H1 (cell line): ENCODE measurements around the gene PSME3. TPM values are rescaled to one million over a fixed set of nuclear protein-coding genes. Genes with fewer than 3 reads are reported as not detected.

Experiments used
- BACH1 ChIP-seq: IDR thresholded peaks from 2 replicates; pipeline ENCODE4 v1.6.1; 2012; ENCODE audit warnings: low read length, improper control_type of control experiment
- GABPA ChIP-seq: IDR thresholded peaks from 2 replicates; pipeline ENCODE4 v1.6.1; 2011; ENCODE audit warnings: mild to moderate bottlenecking, low read length, moderate library complexity, borderline replicate concordance; ENCODE audit not compliant: insufficient read depth
- SIN3A ChIP-seq, 2 experiments: IDR thresholded peaks in 1 of 2; conservative IDR thresholded peaks in 1 of 2; 2 replicates each; pipeline ENCODE4 v1.6.1; 2011 to 2012; ENCODE audit warnings: low read length in 2 of 2, improper control_type of control experiment in 1 of 2, low read depth in 1 of 2, mild to moderate bottlenecking in 1 of 2
- ZNF274 ChIP-seq: IDR thresholded peaks from 2 replicates; pipeline ENCODE4 v1.7.0; 2012; ENCODE audit warnings: low read length, borderline replicate concordance; ENCODE audit errors: extremely low read depth
- polyA plus RNA-seq, 7 experiments: library from polyadenylated mRNA; depleted of rRNA in 3 of 7; stranded (reverse) in 5 of 7; unstranded in 2 of 7; fragments of >200 nt in 5 of 7; fragments of 200-250 nt in 2 of 7; gene quantifications; 1 replicate in 5 of 7; 2 replicates in 1 of 7; 4 replicates in 1 of 7; pipeline versions ENCODE4 v1.2.1 to v1.2.3, GENCODE V29; 2011 to 2013; ENCODE audit warnings: missing spikeins in 2 of 7, mixed read lengths in 2 of 7
- total RNA-seq: library from RNA; stranded (reverse); fragmentation: NEBNext Ultra II Directional; extraction: Animal tissue kit (Norgen Biotek cat#: 25700); gene quantifications from 2 replicates; pipeline ENCODE4 v1.2.1, GENCODE V29; 2021
- TF ChIP-seq, protein P1 (sequence below): IDR thresholded peaks from 2 replicates; pipeline ENCODE4 v1.6.1; 2012; ENCODE audit warnings: low read length, inconsistent platforms

PSME3 gene
- total and polyA plus RNA-seq, 2 of the 8 experiments (the other 6 are each of a cell fraction or from before 2014, with no cell fraction given) = 149 to 224 TPM

DNA sequence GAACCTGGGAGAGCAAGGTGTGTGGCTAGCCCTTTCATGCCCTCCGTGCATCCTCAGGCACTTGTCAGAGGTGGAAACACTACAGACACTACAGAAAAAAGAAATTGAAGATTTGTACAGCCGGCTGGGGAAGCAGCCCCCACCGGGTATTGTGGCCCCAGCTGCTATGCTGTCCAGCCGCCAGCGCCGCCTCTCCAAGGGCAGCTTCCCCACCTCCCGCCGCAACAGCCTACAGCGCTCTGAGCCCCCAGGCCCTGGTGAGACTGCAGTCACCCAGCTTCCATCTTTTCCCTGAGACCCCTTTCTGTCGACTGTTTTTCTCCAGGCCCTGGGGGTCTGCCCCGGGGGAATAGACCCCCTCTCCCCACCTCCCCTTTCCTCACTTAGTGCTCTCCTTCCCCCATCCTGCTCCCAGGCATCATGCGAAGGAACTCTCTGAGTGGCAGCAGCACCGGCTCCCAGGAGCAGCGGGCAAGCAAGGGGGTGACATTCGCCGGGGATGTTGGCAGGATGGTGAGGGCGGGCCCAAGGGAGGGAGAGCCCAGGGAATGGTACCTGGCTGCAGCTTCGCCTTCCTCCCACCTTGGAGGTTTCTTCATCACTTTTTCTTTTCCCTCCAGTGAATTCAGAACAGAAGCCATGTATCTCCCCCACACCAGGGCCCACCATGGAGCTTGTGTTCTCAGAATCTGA lies 37.0 kb upstream of the PSME3 start (continued):
- no peak for TF ChIP-seq GABPA
- no peak for TF ChIP-seq SIN3A (conservative IDR thresholded peaks at IDR 0.05 in 1 of 2, IDR thresholded peaks at IDR 0.05 in 1 of 2; ENCODE audit: low read depth in 1 of 2, low read length in 2 of 2)
- TF ChIP-seq, protein P1, sequence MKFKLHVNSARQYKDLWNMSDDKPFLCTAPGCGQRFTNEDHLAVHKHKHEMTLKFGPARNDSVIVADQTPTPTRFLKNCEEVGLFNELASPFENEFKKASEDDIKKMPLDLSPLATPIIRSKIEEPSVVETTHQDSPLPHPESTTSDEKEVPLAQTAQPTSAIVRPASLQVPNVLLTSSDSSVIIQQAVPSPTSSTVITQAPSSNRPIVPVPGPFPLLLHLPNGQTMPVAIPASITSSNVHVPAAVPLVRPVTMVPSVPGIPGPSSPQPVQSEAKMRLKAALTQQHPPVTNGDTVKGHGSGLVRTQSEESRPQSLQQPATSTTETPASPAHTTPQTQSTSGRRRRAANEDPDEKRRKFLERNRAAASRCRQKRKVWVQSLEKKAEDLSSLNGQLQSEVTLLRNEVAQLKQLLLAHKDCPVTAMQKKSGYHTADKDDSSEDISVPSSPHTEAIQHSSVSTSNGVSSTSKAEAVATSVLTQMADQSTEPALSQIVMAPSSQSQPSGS = no peak
- no peak for TF ChIP-seq ZNF274
- TF ChIP-seq BACH1 = no peak
